ENCODE measurements around the gene TNFRSF8.

- no peak for TF ChIP-seq EP300 (IDR thresholded peaks at IDR 0.05)
- TF ChIP-seq CTCF (IDR thresholded peaks at IDR 0.05), result no peak
These were observed 14.7 kb upstream of the TNFRSF8 start for GRCh38 chr1:12048372-12048771.
